Measurements from ENCODE around the gene PTPRN2.

PTPRN2 gene

DNA sequence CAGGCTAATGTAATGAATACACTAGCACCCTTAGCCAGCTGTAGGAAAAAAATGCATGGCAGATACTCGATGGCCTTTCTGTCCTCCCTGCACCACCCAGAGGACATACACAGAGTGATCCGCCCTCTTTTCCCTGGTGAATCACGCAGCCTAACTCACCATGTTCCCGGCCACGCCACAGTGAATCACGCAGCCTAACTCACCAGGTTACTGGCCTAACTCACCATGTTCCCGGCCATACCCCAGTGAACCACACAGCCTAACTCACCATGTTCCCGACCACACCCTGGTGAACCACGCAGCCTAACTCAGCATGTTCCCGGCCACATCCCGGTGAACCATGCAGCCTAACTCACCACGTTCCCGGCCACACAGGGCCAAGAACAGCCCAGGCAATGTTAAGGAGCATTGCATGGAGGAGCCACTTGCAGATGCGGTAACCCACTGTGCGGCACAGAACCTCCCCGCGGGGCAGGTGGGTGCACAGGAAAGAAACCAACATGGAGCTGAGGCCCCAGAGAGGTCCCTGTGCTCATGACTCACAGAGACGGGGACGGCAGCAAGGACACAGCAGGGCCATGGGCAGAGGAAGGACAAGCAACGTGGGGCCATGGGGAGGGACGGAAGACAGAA lies 742.3 kb downstream of the PTPRN2 start:
- no peaks in the 10 kb centered on the region for H3K79me2 ChIP-seq
- TF ChIP-seq CTCF (IDR thresholded peaks at IDR 0.05), result no peak
- no peaks in the 10 kb centered on the region for H3K36me3 ChIP-seq (ENCODE audit: control insufficient read depth, insufficient read depth, low read length)
- no peak overlapping the region for H3K27ac ChIP-seq
- H2AFZ ChIP-seq, result no peak overlapping the region
- no peaks in the 10 kb centered on the region for H3K9me3 ChIP-seq (ENCODE audit: control insufficient read depth, low read length)
- no peak overlapping the region for H3K4me2 ChIP-seq (ENCODE audit: low read length)
- H3K4me3 ChIP-seq (ENCODE audit: low read depth, low read length), result no peak overlapping the region
- no peak overlapping the region for H3K9ac ChIP-seq
- no peaks in the 10 kb centered on the region for H3K27me3 ChIP-seq (ENCODE audit: control insufficient read depth, insufficient read depth, low read length)
- H3K4me1 ChIP-seq, result no peaks in the 10 kb centered on the region

GRCh38 chr7:157844611-157845010 lies 743.0 kb downstream of the PTPRN2 start:
- Histone ChIP-seq H3K4me3 (ENCODE audit: low read depth, low read length) (no peak overlapping the region), H3K9ac (no peak overlapping the region), H3K27me3 (ENCODE audit: control insufficient read depth, insufficient read depth, low read length) (no peaks in the 10 kb centered on the region), H3K4me2 (ENCODE audit: low read length) (no peak overlapping the region), H3K9me3 (ENCODE audit: control insufficient read depth, low read length) (no peaks in the 10 kb centered on the region), H3K4me1 (no peaks in the 10 kb centered on the region), H3K27ac (no peak overlapping the region), H2AFZ (no peak overlapping the region), H3K79me2 (no peaks in the 10 kb centered on the region), H3K36me3 (ENCODE audit: control insufficient read depth, insufficient read depth, low read length) (no peaks in the 10 kb centered on the region)
- TF ChIP-seq CTCF (IDR thresholded peaks at IDR 0.05), result no peak

DNA sequence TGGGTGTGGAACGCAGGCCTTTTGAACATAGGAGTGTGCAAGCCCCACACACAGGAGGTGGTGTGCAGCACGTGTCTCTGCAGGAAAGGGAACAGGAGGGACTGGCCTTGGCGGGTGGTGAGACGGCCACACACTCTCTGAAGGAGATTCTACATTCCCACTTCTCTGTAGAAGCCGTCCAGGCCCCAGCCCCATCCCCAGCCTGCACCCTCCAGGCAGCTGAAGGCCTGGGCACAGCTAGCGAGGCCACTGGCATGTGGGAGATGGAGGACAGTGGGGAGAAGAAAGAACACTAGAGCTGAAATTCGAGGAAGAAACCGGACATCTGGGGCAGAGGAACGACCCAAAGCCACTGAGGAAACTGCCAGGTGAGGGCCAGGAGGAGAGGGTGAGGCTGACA lies 743.5 kb downstream of the PTPRN2 start:
- Histone ChIP-seq H3K27me3 (ENCODE audit: control insufficient read depth, insufficient read depth, low read length) (no peaks in the 10 kb centered on the region), H3K79me2 (no peaks in the 10 kb centered on the region), H3K36me3 (ENCODE audit: control insufficient read depth, insufficient read depth, low read length) (no peaks in the 10 kb centered on the region), H3K4me2 (ENCODE audit: low read length) (no peak overlapping the region), H2AFZ (no peak overlapping the region), H3K9ac (no peak overlapping the region), H3K4me1 (no peaks in the 10 kb centered on the region), H3K27ac (no peak overlapping the region), H3K9me3 (ENCODE audit: control insufficient read depth, low read length) (no peaks in the 10 kb centered on the region), H3K4me3 (ENCODE audit: low read depth, low read length) (no peak overlapping the region)
- no peak for TF ChIP-seq CTCF (IDR thresholded peaks at IDR 0.05)

DNA sequence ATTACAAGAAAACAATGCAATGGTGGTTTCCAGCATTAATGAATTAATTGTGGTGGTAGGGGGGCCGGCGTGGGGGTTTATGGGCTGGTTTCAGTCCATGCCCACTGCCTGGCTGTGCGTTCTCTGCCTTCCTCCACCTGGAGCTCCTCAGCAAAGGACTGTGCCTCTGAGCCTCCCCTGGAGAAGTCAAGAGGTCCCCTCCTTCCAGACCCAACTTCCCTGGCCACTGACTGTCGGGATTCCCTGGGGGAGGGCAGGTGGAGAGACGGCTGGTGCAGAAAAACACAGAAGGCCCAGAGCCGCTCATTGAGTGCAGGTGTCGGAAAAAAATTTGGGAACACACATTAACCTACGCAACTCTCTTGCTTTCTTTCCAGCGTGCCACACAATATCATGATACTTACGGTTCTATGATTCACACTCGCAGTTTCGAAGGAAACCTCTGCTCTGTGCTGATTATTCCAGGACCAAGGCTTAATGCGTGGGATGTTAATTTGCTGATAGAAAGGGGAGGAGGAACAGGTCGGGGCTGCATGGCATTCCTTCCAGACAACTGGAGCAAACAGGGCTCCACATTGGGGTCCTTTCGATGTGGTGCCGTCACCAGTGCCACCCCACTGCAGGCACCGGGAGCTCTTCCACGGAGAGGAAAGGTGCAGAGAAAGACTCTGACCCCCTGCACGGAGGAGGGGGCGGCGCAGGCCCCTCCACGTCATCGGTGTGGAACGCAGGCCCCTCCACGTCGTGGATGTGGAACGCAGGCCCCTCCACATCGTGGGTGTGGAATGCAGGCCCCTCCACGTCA lies 744.1 kb downstream of the PTPRN2 start:
- Histone ChIP-seq H3K36me3 (ENCODE audit: control insufficient read depth, insufficient read depth, low read length) (no peaks in the 10 kb centered on the region), H3K9ac (no peak overlapping the region), H3K27me3 (ENCODE audit: control insufficient read depth, insufficient read depth, low read length) (no peaks in the 10 kb centered on the region), H3K79me2 (no peaks in the 10 kb centered on the region), H3K4me3 (ENCODE audit: low read depth, low read length) (no peak overlapping the region), H3K4me1 (no peaks in the 10 kb centered on the region), H3K9me3 (ENCODE audit: control insufficient read depth, low read length) (no peaks in the 10 kb centered on the region), H3K27ac (no peak overlapping the region), H3K4me2 (ENCODE audit: low read length) (no peak overlapping the region), H2AFZ (no peak overlapping the region)
- no peak for TF ChIP-seq CTCF (IDR thresholded peaks at IDR 0.05)

Measured in parathyroid adenoma (tissue), 2 donors.